Left renal cortex interstitium (tissue), 4 donors: ENCODE measurements around the gene SOX8. TPM values are rescaled to one million over a fixed set of nuclear protein-coding genes. Genes with fewer than 3 reads are reported as not detected.
"Not testable (repeated sequence)": the region's sequence is repeated elsewhere in the genome, so short reads cannot be mapped to it uniquely, and the experiment has no call there.

Experiments used
- DNase-seq, 4 donors: peaks; one replicate each; pipeline ENCODE4 v3.0.0-alpha.2; 2013; ENCODE audit warnings: low read depth in 4 of 4, low spot score in 2 of 4, missing footprints in 1 of 4
- polyA plus RNA-seq, 4 donors: library from polyadenylated mRNA; unstranded; fragments of 120-200 nt; gene quantifications; one replicate each; pipeline ENCODE4 v1.2.1, GENCODE V29; 2013; ENCODE audit not compliant: insufficient read length in 4 of 4

SOX8 gene
- polyA plus RNA-seq, 4 donors: 2.7 to 5.4 (median 4.9) TPM

- no peak for DNase-seq
Observed at GRCh38 chr16:952321-952720, 29.2 kb upstream of the SOX8 start.

DNA sequence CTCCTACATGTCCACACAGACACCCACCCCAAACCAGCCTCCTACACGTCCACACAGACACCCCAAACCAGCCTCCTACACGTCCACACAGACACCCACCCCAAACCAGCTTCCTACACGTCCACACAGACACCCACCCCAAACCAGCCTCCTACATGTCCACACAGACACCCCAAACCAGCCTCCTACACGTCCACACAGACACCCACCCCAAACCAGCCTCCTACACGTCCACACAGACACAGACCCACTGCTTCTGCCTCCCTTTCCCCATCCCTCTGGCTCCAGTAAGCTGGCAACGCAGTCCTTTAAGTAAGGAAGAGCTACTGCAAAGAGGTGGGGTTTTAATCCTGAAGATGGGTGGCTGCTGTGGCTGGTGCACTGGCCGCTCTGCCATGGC lies 27.8 kb upstream of the SOX8 start:
- not testable (repeated sequence) for DNase-seq

GRCh38 chr16:955766-956165 lies 25.8 kb upstream of the SOX8 start:
- not testable (repeated sequence) for DNase-seq

DNA sequence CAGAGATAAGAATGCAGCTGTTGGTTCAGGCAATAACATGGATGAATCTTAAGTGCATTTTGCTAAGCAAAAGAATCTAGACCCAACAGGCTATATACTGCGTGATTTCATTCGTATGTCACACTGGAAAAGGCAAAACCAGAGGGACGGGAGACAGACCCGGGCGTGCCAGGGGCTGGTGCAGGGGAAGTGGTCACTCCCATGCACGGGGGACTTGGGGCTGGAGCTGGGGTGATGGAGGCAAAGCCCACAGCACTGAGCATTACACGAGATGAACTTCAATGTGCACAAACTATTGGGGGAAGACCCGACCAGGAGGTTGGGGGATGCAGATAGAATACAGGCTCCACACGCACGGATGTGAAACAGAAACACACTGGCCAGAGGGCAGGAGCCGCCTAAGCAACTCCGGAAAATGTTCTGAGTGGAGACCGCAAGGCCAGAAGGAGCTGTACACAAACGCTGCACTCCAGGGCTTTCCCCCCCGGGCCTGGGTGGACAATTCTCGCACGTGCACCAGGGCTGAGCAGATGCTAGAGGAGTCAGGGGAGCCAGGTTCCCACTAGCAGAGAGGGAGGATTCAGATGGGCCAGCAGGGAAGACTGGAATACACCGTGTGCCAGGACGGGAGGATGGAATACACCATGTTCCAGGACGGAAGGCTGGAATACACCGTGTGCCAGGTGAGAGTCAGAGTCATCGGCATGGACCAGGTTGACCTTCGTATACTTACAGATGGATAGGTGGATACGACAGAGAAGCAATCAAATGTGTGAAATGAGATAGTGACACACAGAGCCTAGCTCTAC lies 22.1 kb upstream of the SOX8 start:
- no peak for DNase-seq

GRCh38 chr16:962366-962765 lies 19.2 kb upstream of the SOX8 start:
- no peak for DNase-seq

DNA sequence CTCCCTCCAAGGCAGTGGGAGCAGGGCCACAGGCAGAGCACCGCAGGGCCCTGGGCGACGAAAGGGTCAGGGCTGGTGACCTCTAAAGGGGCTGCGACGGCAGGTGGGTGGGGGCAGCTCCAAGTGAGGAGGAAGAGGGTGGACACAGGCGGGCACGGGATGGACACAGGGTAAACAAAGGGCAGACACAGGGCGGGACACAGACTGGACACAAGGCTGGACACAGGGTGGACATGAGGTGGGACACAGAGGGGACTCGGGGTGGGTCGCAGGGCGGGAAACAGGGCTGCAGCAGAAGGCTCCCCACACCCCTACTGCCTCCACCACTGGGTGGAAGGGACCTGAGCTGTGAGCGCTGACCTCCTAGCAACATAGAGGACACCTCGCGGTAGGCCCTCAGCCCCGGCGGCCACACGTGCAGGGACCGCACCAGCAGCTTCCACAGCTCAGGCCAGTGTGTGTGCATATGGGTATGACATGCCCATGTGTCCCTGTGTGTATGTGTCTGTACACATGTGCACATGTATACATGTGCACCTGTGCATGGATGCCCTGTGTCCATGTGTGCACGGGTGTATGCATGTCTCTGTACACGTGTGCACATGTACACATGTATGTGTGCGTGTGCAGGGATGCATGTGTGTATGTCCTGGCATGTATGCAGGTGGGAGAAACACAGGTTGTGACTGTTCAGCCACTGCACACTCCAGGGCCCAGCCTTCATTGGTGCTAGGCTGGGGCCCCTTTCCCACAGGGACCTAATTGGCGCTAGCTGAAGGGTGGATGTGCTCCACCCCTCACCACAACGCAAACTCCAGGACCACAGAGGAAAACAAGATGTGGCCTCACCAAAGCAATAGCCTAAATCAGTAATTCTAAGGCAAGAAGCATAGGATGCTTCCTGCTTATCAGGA lies 18.4 kb upstream of the SOX8 start:
- DNase-seq: no peak

GRCh38 chr16:963913-964312 lies 17.7 kb upstream of the SOX8 start:
- DNase-seq: no peak

DNA sequence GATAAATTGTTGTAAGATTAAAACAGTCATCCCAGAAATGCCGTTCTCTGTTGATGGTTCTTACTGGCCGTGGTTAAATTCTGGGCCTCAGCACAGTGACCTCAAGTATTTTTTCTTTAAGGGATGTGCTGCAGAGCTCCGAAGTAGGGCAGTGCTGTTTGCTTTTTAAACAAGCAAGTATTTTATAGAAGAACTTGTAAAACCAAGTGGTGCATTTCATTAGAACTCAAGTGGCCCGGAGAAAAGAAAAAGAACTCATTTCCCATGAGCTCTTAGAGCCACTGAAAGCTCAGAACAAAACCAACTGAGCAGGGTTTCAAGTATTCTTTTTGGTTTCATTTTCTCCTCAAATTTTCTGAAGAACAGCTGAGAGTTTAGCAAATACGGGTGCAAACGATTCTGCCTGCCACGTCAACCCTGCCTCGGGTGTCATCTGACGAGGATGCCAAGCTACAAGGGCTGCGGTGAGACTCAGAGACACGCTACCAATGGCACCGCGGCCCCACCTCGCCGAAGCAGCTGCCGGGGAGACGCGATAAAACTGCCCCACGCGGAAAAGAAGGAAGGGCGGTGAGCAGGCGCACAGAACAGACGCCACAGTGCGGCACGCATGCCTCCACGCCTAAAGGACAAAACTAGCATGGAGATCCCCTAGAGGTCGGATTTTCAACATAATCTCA lies 17.1 kb upstream of the SOX8 start:
- DNase-seq: no peak

DNA sequence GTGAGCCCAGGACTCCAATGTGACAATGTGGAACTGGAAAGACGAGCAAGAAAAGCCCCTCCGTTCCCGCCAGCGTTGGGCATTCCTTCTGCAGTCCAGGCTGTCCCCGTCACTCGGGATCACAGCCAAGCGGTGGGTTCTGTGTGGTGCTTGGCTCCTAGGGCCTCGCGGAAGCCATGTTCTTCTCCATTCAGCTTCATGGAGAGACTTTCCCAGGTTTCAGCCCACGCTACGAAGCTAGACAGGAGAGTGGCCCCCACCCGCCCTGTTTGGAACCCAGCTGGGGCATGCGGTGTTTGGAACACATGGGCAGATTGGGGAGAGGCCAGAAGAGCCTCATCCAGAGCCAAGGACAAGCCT lies 16.6 kb upstream of the SOX8 start:
- DNase-seq: no peak

DNA sequence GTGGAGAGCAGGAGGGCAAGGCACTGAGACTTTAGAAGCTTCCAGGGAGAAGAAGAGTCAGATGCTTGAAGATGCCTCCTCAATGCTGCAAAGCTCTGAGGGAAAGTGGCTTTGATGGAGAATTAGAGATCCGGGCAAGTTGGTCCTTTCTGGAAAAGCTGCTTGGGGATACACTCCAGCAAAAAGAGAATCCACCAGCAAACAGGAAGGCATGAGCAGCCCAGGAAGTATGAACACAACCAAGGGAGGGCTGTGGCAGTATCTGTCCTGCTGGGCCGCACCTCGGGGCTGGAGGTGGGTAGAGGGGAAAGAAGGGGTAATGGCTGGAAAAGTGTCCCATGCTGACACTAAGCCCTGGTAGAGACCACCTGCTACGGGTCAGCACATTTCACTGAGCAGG lies 16.1 kb upstream of the SOX8 start:
- no peak for DNase-seq

DNA sequence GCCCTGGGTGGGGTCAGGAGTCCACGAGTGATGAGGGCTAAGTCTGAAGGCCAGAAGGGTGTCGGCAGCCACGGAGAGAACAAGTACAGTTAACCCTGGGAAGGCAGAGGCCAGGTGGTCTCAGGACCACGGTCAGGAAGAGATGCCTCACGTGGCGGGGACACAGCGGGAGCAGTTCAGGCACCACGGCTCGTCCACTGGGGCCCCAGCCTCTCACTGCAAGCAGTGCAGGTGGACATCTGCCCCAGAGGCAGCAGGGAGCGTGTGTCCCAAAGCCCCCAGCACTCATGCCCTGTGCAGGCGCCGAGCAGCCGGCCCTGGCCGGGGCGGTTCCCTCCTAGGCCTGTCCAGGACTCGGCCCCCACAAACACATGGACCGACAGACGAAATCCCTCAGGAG lies 15.5 kb upstream of the SOX8 start:
- DNase-seq: no peak

GRCh38 chr16:966505-966904 lies 15.1 kb upstream of the SOX8 start:
- DNase-seq: no peak

GRCh38 chr16:967077-967541 lies 14.5 kb upstream of the SOX8 start:
- DNase-seq: no peak

- no peak for DNase-seq
Observed at GRCh38 chr16:967546-968295, 13.8 kb upstream of the SOX8 start.

DNA sequence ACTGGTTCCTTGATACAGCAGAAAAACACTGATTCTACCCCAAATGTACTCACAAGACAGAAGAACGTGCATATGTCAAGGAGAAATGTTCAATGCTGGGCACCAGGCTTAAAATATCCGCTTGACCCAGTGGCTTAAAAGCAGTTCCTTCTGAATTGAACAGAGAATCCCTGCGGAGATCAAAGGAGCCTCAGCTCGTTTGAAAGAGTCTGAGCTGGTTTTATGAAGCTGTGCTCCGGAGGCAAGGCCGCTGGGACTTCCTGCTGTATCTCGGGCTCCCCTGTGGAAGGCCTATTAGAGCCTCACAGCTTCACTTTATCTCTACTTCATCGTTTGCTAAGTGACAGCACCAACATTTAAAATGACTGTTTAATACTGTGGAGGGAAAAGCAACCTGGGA lies 12.9 kb upstream of the SOX8 start:
- DNase-seq: no peak

GRCh38 chr16:969508-970385 lies 11.8 kb upstream of the SOX8 start:
- no peak for DNase-seq

DNA sequence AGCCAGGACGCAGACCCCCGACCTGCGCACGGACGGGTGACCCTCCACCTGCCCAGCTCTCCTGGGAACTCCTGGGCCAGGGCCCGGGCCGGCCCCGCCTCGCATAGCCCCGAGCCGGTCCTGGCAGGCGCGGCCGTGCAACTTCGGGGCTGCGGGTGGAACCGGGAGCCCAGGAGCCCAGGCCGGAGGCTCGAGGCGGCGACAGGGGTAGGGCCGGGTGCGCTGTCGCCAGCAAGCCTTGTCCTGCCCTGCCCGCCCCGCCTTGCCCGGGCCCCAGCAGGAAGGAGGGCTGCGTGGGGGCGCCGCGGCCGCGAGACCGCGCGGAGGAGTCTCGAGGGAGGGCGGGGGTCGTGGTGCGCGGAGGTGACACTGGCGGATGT lies 11.2 kb upstream of the SOX8 start:
- DNase-seq: no peak

- peak in 3 of 4 donors; percentile 74 to 76 (median 75) for DNase-seq
Observed at GRCh38 chr16:970766-971581, 10.6 kb upstream of the SOX8 start, which contains the start of gene LMF1. TSS of gene LMF1 (minus strand) at chr16:970984. CDS start at chr16:970980, 4 bp downstream.

GRCh38 chr16:971582-971905 lies 10.0 kb upstream of the SOX8 start:
- DNase-seq: no peak
